ENCODE measurements around the gene CPNE6. TPM values are rescaled to one million over a fixed set of nuclear protein-coding genes. Genes with fewer than 3 reads are reported as not detected.
"Not testable (repeated sequence)": the region's sequence is repeated elsewhere in the genome, so short reads cannot be mapped to it uniquely, and the experiment has no call there.

Gene CPNE6
- 0.58 TPM for total RNA-seq
- polyA plus RNA-seq = 1.9 TPM

GRCh38 chr14:24071144-24071697 lies at the start of gene CPNE6:
CPNE6 (plus strand) TSS chr14:24071562; CDS start chr14:24072937, 1,375 bp downstream.
- H3K4me1 ChIP-seq (ENCODE audit: insufficient read depth) = no peaks in the 10 kb centered on the region
- no peak within 1 kb of the TSS for H3K27ac ChIP-seq (ENCODE audit: low read depth)
- no peak within 1 kb of the TSS for H3K4me3 ChIP-seq (ENCODE audit: low read depth, low read length)
- DNase-seq (ENCODE audit: extremely low spot score) = no peak
- 35% methylated on average over 19 of the region's 19 CpGs for WGBS
- H3K36me3 ChIP-seq (ENCODE audit: insufficient read depth) = no peaks in the 10 kb centered on the region

GRCh38 chr14:24024939-24025418 lies 46.4 kb upstream of the CPNE6 start:
- 94% methylated on average over 3 of the region's 3 CpGs for WGBS
- DNase-seq (ENCODE audit: extremely low spot score); H3K4me1 ChIP-seq (ENCODE audit: insufficient read depth); H3K36me3 ChIP-seq (ENCODE audit: insufficient read depth); H3K4me3 ChIP-seq (ENCODE audit: low read depth, low read length); H3K27ac ChIP-seq (ENCODE audit: low read depth): not testable (repeated sequence)

- H3K27ac ChIP-seq (ENCODE audit: low read depth); H3K36me3 ChIP-seq (ENCODE audit: insufficient read depth); DNase-seq (ENCODE audit: extremely low spot score); H3K4me3 ChIP-seq (ENCODE audit: low read depth, low read length); H3K4me1 ChIP-seq (ENCODE audit: insufficient read depth): not testable (repeated sequence)
- 92% methylated on average over 2 of the region's 3 CpGs for WGBS
Measured at GRCh38 chr14:24029687-24030086, 41.7 kb upstream of the CPNE6 start.

- WGBS = 90% methylated on average over 2 of the region's 2 CpGs
- H3K4me3 ChIP-seq (ENCODE audit: low read depth, low read length) = not testable (repeated sequence)
Measured at GRCh38 chr14:24031331-24031730, 40.0 kb upstream of the CPNE6 start.

GRCh38 chr14:24032727-24033418 lies 38.5 kb upstream of the CPNE6 start:
- DNase-seq (ENCODE audit: extremely low spot score) = no peak
- WGBS = 68% methylated on average over 2 of the region's 2 CpGs
- H3K36me3 ChIP-seq (ENCODE audit: insufficient read depth) = no peaks in the 10 kb centered on the region
- H3K27ac ChIP-seq (ENCODE audit: low read depth) = no peak overlapping the region
- no peak overlapping the region for H3K4me3 ChIP-seq (ENCODE audit: low read depth, low read length)
- no peaks in the 10 kb centered on the region for H3K4me1 ChIP-seq (ENCODE audit: insufficient read depth)

More at GRCh38 chr14:24031331-24031730, 40.0 kb upstream of the CPNE6 start:
- not testable (repeated sequence) for H3K36me3 ChIP-seq (ENCODE audit: insufficient read depth); H3K27ac ChIP-seq (ENCODE audit: low read depth); H3K4me1 ChIP-seq (ENCODE audit: insufficient read depth); DNase-seq (ENCODE audit: extremely low spot score)

GRCh38 chr14:24035769-24036168 lies 35.6 kb upstream of the CPNE6 start:
- 54% methylated on average over 3 of the region's 4 CpGs for WGBS
- DNase-seq (ENCODE audit: extremely low spot score); H3K4me1 ChIP-seq (ENCODE audit: insufficient read depth); H3K4me3 ChIP-seq (ENCODE audit: low read depth, low read length); H3K36me3 ChIP-seq (ENCODE audit: insufficient read depth): not testable (repeated sequence)
- H3K27ac ChIP-seq (ENCODE audit: low read depth) = peak overlapping the region; percentile 26

- H3K4me1 ChIP-seq (ENCODE audit: insufficient read depth) = no peaks in the 10 kb centered on the region
- DNase-seq (ENCODE audit: extremely low spot score) = peak; percentile 25
- WGBS = under 1% methylated on average over 48 of the region's 50 CpGs
- no peaks in the 10 kb centered on the region for H3K36me3 ChIP-seq (ENCODE audit: insufficient read depth)
- peak overlapping the region; percentile 88 for H3K27ac ChIP-seq (ENCODE audit: low read depth)
- peak overlapping the region; percentile 40 for H3K4me3 ChIP-seq (ENCODE audit: low read depth, low read length)
Measured at GRCh38 chr14:24036169-24036962, 35.0 kb upstream of the CPNE6 start.

- 43% methylated on average over 10 of the region's 10 CpGs for WGBS
- not testable (repeated sequence) for H3K4me3 ChIP-seq (ENCODE audit: low read depth, low read length); H3K4me1 ChIP-seq (ENCODE audit: insufficient read depth); H3K27ac ChIP-seq (ENCODE audit: low read depth); H3K36me3 ChIP-seq (ENCODE audit: insufficient read depth); DNase-seq (ENCODE audit: extremely low spot score)
Measured at GRCh38 chr14:24036963-24037657, 34.3 kb upstream of the CPNE6 start.

GRCh38 chr14:24037658-24038037 lies 33.7 kb upstream of the CPNE6 start:
- H3K27ac ChIP-seq (ENCODE audit: low read depth) = no peak overlapping the region
- H3K36me3 ChIP-seq (ENCODE audit: insufficient read depth) = no peaks in the 10 kb centered on the region

GRCh38 chr14:24038686-24039085 lies 32.7 kb upstream of the CPNE6 start:
- Histone ChIP-seq H3K4me3 (ENCODE audit: low read depth, low read length) (no peak overlapping the region), H3K27ac (ENCODE audit: low read depth) (no peak overlapping the region), H3K36me3 (ENCODE audit: insufficient read depth) (no peaks in the 10 kb centered on the region), H3K4me1 (ENCODE audit: insufficient read depth) (no peaks in the 10 kb centered on the region)
- DNase-seq (ENCODE audit: extremely low spot score) = no peak
- WGBS = 91% methylated on average over 2 of the region's 2 CpGs

More at GRCh38 chr14:24037658-24038037, 33.7 kb upstream of the CPNE6 start:
- H3K4me1 ChIP-seq (ENCODE audit: insufficient read depth) = no peaks in the 10 kb centered on the region
- 68% methylated on average over 14 of the region's 14 CpGs for WGBS
- no peak for DNase-seq (ENCODE audit: extremely low spot score)
- no peak overlapping the region for H3K4me3 ChIP-seq (ENCODE audit: low read depth, low read length)

GRCh38 chr14:24040692-24041091 lies 30.7 kb upstream of the CPNE6 start:
- Histone ChIP-seq H3K27ac (ENCODE audit: low read depth) (no peak overlapping the region), H3K4me3 (ENCODE audit: low read depth, low read length) (no peak overlapping the region), H3K36me3 (ENCODE audit: insufficient read depth) (no peaks in the 10 kb centered on the region), H3K4me1 (ENCODE audit: insufficient read depth) (no peaks in the 10 kb centered on the region)
- no peak for DNase-seq (ENCODE audit: extremely low spot score)
- WGBS = 47% methylated on average over 2 of the region's 2 CpGs

GRCh38 chr14:24042746-24043145 lies 28.6 kb upstream of the CPNE6 start:
- Histone ChIP-seq H3K36me3 (ENCODE audit: insufficient read depth) (no peaks in the 10 kb centered on the region), H3K4me3 (ENCODE audit: low read depth, low read length) (no peak overlapping the region), H3K27ac (ENCODE audit: low read depth) (no peak overlapping the region), H3K4me1 (ENCODE audit: insufficient read depth) (no peaks in the 10 kb centered on the region)
- DNase-seq (ENCODE audit: extremely low spot score) = no peak
- 44% methylated on average over 5 of the region's 5 CpGs for WGBS

GRCh38 chr14:24049002-24049401 lies 22.4 kb upstream of the CPNE6 start:
- not testable (repeated sequence) for H3K27ac ChIP-seq (ENCODE audit: low read depth); H3K4me3 ChIP-seq (ENCODE audit: low read depth, low read length); DNase-seq (ENCODE audit: extremely low spot score); H3K4me1 ChIP-seq (ENCODE audit: insufficient read depth); H3K36me3 ChIP-seq (ENCODE audit: insufficient read depth)
- WGBS = 84% methylated on average over 2 of the region's 2 CpGs
